HS-5 (cell line): Measurements from ENCODE around the gene CD300LG.
"Not testable (repeated sequence)": the region's sequence is repeated elsewhere in the genome, so short reads cannot be mapped to it uniquely, and the experiment has no call there.

Experiments
- DNase-seq: peaks from one replicate; pipeline ENCODE4 v3.0.0-alpha.2; 2012; ENCODE audit warnings: low read depth

The CD300LG gene

GRCh38 chr17:43825567-43825966 is 21.4 kb upstream of the CD300LG start:
- no peak for DNase-seq

- no peak for DNase-seq
Measured at GRCh38 chr17:43826206-43826605, 20.8 kb upstream of the CD300LG start.

DNA sequence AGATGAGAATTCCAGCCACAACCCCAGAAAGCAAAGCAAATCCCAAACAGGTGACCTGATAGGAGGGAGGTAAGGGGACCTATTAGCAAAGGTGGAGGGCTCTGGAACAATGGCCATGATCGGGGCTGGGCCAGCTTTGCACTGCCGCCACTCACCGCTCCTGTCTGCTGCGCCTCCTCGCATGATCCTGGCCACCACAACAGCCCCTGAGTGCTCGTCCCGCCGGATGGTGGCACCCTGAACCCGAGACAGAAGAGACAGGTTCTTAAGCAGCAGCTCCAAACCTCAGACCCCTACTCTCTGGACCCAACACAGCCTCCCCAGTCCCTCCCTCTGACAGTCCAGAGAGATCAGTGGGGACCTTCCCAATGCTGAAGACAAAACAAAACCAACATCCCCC is 19.4 kb upstream of the CD300LG start:
- DNase-seq, result no peak

GRCh38 chr17:43829738-43830137 is 17.2 kb upstream of the CD300LG start:
- DNase-seq, result no peak

DNA sequence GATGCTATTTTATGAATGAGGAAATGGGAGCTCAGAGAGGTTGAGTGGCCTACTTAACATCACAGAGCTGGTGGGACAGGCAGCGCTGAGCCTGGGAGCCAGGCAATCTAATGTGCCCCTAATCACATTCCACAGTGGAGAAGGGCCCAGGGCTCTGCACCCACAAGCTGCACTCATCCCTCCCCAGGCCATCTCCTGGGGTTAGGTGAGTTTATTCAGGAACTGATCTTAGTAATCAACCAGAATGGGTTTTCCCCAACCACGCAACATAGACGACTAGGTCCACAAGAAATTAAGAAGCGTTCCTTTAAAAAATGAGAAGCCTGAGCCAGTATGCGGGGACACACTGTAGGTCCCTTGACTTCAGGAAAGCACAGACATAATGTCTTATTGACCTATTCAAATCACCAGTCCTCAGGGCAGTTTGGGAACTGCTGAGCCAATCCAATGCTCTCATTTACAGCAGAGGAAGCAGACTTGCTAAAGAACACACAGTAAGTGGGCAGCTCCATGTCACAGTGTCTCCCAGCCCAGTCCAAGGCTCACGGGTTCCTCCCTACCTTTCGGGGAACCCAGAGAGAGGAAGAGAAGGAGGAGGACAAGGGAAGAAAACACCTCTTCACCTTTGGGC is 16.4 kb upstream of the CD300LG start:
- DNase-seq, result no peak

- no peak for DNase-seq
Measured at GRCh38 chr17:43831633-43832032, 15.3 kb upstream of the CD300LG start.

- peak; percentile 45 for DNase-seq
Measured at GRCh38 chr17:43832168-43832975, 14.6 kb upstream of the CD300LG start.

GRCh38 chr17:43832976-43833829 is 13.8 kb upstream of the CD300LG start, which contains the start of gene MPP3:
MPP3 (minus strand) TSS chr17:43833146; CDS start chr17:43831906, 1,240 bp downstream.
- peak; percentile 10 for DNase-seq

- DNase-seq, result no peak
Measured at GRCh38 chr17:43834106-43834505, 12.9 kb upstream of the CD300LG start.

GRCh38 chr17:43839670-43840108 is 7.3 kb upstream of the CD300LG start:
- DNase-seq, result no peak

GRCh38 chr17:43840814-43841213 is 6.2 kb upstream of the CD300LG start:
- no peak for DNase-seq

- no peak for DNase-seq
Measured at GRCh38 chr17:43841282-43841681, 5.7 kb upstream of the CD300LG start.

- not testable (repeated sequence) for DNase-seq
Measured at GRCh38 chr17:43842091-43842974, 4.6 kb upstream of the CD300LG start.

DNA sequence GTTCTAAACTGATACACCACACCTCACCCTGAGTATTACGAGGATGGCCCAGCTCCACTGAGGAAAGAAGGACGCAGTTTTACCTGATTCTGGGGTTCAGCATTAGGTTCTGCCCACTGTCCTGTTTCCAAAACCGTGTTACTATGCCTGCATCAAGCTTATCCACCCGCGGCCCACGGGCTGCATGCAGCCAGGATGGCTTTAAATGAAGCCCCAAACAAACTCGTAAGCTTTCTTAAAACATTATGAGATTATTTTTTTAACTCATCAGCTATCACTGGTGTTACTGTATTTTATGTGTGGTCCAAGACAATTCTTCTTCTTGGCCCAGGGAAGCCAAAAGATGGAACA is 4.0 kb upstream of the CD300LG start:
- no peak for DNase-seq

GRCh38 chr17:43844241-43844640 is 2.7 kb upstream of the CD300LG start:
- DNase-seq, result no peak

DNA sequence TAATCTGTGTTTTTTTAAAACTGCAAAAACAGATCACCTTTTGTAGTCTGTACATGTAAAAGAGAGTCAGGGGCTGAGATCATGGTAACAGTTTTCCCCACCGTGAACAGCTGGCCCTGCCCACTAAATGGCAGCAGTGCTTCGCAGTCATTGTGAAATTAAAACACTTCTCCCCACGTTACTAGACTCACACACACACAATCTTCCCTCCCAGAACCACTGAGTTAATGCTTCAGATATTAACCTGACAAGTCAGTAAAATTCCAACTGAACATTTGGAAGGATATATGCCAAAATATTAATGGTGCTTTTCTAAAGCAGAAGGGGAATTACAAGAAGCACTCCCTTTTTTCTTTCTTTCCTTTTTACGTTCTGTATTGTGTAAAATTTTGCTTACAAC is 1.2 kb upstream of the CD300LG start:
- DNase-seq, result no peak

GRCh38 chr17:43846221-43846712 is 709 bp upstream of the CD300LG start:
- peak; percentile 8 for DNase-seq

DNA sequence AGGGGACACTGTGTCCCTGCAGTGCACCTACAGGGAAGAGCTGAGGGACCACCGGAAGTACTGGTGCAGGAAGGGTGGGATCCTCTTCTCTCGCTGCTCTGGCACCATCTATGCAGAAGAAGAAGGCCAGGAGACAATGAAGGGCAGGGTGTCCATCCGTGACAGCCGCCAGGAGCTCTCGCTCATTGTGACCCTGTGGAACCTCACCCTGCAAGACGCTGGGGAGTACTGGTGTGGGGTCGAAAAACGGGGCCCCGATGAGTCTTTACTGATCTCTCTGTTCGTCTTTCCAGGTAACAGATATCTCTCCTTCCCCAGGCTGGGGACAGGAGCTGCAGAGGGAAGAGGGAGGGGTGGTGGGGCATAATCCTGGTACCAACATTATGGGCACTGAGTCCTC is 1.6 kb downstream of the CD300LG start:
- no peak for DNase-seq

- DNase-seq, result no peak
Measured at GRCh38 chr17:43849116-43849515, 2.1 kb downstream of the CD300LG start.

GRCh38 chr17:43852571-43852970 is 5.6 kb downstream of the CD300LG start:
- no peak for DNase-seq

DNA sequence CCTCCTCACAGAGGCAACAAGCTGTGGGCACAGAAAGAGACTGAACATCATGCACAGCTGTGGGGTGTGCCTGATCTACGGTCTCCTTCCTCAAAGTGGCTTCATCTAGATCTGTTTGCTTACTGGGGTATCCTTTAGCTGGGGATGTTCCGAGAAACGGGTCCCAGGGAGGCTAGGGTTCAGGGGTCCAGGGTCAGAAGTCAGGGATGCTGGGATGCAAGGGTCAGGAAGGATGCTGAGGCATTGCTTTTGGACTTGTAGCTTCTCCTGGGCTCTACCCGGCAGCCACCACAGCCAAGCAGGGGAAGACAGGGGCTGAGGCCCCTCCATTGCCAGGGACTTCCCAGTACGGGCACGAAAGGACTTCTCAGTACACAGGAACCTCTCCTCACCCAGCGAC is 6.6 kb downstream of the CD300LG start:
- no peak for DNase-seq
